ENCODE data around the gene PDGFB.

DNA sequence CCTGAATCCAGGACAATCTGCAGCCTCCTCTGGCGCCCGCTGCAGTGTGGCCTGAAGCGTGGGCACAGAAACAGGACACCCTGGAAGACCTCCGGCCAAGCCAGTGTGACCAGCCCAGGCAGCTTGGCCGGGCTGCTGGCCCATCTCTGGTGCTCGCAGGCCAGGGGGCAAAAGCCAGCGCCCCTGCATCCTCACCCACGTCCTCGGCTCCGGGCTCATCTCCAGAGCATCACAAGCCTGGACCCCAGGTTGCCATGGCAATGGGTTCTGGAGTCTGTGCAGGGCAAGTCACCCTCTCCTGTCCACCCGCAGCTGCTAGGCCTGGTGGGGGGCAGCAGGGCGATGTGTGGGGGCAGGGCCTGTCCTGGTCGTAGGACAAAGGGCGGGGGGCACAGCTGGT, 9.3 kb upstream of the PDGFB start:
- TF ChIP-seq RAD21 (IDR thresholded peaks at IDR 0.05; ENCODE audit: low read depth) (no peak), POLR2A (IDR thresholded peaks at IDR 0.05; ENCODE audit: borderline replicate concordance, extremely low read depth, insufficient read depth, insufficient read length) (no peak), JUND (IDR thresholded peaks at IDR 0.05) (no peak), POLR2AphosphoS5 (IDR thresholded peaks at IDR 0.05; ENCODE audit: low read depth, low read length) (no peak)
- TF ChIP-seq, protein P1, sequence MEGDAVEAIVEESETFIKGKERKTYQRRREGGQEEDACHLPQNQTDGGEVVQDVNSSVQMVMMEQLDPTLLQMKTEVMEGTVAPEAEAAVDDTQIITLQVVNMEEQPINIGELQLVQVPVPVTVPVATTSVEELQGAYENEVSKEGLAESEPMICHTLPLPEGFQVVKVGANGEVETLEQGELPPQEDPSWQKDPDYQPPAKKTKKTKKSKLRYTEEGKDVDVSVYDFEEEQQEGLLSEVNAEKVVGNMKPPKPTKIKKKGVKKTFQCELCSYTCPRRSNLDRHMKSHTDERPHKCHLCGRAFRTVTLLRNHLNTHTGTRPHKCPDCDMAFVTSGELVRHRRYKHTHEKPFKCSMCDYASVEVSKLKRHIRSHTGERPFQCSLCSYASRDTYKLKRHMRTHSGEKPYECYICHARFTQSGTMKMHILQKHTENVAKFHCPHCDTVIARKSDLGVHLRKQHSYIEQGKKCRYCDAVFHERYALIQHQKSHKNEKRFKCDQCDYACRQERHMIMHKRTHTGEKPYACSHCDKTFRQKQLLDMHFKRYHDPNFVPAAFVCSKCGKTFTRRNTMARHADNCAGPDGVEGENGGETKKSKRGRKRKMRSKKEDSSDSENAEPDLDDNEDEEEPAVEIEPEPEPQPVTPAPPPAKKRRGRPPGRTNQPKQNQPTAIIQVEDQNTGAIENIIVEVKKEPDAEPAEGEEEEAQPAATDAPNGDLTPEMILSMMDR (IDR thresholded peaks at IDR 0.05 in 2 of 3, conservative IDR thresholded peaks at IDR 0.05 in 1 of 3; ENCODE audit: borderline replicate concordance in 1 of 3, insufficient read depth in 1 of 3, low read depth in 2 of 3, low read length in 2 of 3), result no peak
- TF ChIP-seq, protein P2, sequence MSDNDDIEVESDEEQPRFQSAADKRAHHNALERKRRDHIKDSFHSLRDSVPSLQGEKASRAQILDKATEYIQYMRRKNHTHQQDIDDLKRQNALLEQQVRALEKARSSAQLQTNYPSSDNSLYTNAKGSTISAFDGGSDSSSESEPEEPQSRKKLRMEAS (IDR thresholded peaks at IDR 0.05), result no peak

Measured in HCT116 (cell line).